ENCODE results near the gene TMEM184A. TPM values are rescaled to one million over a fixed set of nuclear protein-coding genes. Genes with fewer than 3 reads are reported as not detected.

TMEM184A gene
- total and polyA plus RNA-seq, 2 donors (not counting 1 experiment from before 2014, with no cell fraction given): not detected

- peak overlapping the region; percentile 81 for H2AFZ ChIP-seq (ENCODE audit: insufficient read depth, low read depth, low read length, poor library complexity, severe bottlenecking)
- no peaks in the 10 kb centered on the region for H3K79me2 ChIP-seq (ENCODE audit: control insufficient read depth, insufficient read depth, low read length)
- H4K20me1 ChIP-seq (ENCODE audit: control insufficient read depth, insufficient read depth, low read length, poor library complexity, severe bottlenecking): no peaks in the 10 kb centered on the region
- no peak overlapping the region for H3K27ac ChIP-seq (ENCODE audit: low read length in 2 of 2)
- Mint-ChIP-seq H3K4me3 (peak overlapping the region; percentile 78), H3K9me3 (ENCODE audit: insufficient read depth) (no peaks in the 10 kb centered on the region), H3K27me3 (no peaks in the 10 kb centered on the region), H3K4me1 (peaks cover 31% of the 10 kb centered on the region), H3K27ac (peak overlapping the region; percentile 86)
- H3K9me3 ChIP-seq (ENCODE audit: control extremely low read depth in 1 of 3, control insufficient read depth in 2 of 3, insufficient read depth in 1 of 3, low read length in 2 of 3): peaks cover 0 to 7% (median 0%) of the 10 kb centered on the region in 3 donors
- intact Hi-C loops (cut with micrococcal nuclease): loop anchor here (1.0 to 2.0 kb wide), 2 partner anchors 9 to 17 kb away; partner anchors contain the start of genes INTS1 and MAFK
- WGBS (ENCODE audit: insufficient coverage): 19% methylated on average over 17 of the region's 20 CpGs
- H3K27me3 ChIP-seq (replicated peaks in 1 of 4; ENCODE audit: control extremely low read depth in 1 of 4, control insufficient read depth in 3 of 4, insufficient read depth in 4 of 4, low read length in 3 of 4): peaks cover 0 to 2% (median 0%) of the 10 kb centered on the region in 4 experiments
- CTCF ChIA-PET: interaction anchor here (0.6 to 1.3 kb wide), 4 partner anchors 9 to 61 kb away, joined by 3 to 5 read pairs (median 4); partner anchors contain the start of gene INTS1
- peak overlapping the region; percentile 45 for H3K9ac ChIP-seq (ENCODE audit: low read length)
- peaks cover 36 to 45% of the 10 kb centered on the region in 2 donors for H3K4me1 ChIP-seq (ENCODE audit: control insufficient read depth in 2 of 2, insufficient read depth in 2 of 2, low read length in 2 of 2)
- H3K36me3 ChIP-seq (replicated peaks in 1 of 2; ENCODE audit: control extremely low read depth in 1 of 2, control insufficient read depth in 1 of 2, extremely low read depth in 1 of 2, insufficient read depth in 2 of 2, low read length in 1 of 2): no peaks in the 10 kb centered on the region
- TF ChIP-seq, protein P1, sequence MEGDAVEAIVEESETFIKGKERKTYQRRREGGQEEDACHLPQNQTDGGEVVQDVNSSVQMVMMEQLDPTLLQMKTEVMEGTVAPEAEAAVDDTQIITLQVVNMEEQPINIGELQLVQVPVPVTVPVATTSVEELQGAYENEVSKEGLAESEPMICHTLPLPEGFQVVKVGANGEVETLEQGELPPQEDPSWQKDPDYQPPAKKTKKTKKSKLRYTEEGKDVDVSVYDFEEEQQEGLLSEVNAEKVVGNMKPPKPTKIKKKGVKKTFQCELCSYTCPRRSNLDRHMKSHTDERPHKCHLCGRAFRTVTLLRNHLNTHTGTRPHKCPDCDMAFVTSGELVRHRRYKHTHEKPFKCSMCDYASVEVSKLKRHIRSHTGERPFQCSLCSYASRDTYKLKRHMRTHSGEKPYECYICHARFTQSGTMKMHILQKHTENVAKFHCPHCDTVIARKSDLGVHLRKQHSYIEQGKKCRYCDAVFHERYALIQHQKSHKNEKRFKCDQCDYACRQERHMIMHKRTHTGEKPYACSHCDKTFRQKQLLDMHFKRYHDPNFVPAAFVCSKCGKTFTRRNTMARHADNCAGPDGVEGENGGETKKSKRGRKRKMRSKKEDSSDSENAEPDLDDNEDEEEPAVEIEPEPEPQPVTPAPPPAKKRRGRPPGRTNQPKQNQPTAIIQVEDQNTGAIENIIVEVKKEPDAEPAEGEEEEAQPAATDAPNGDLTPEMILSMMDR (IDR thresholded peaks at IDR 0.05): no peak
- TF ChIP-seq EZH2 (IDR thresholded peaks at IDR 0.05; ENCODE audit: borderline replicate concordance, insufficient read depth, low read depth, low read length, poor library complexity, severe bottlenecking): no peak
- no peak for DNase-seq
- peak overlapping the region in 2 of 5 experiments; percentile 18 to 50 for H3K4me3 ChIP-seq (ENCODE audit: control extremely low read depth in 1 of 5, extremely low read depth in 1 of 5, insufficient read depth in 1 of 5, low read depth in 2 of 5, low read length in 4 of 5)
- no peak for ATAC-seq (ENCODE audit: low read depth)
- POLR2A ChIA-PET: interaction anchor here (1.5 kb wide), 1 partner anchor 20 kb away, joined by 3 read pairs; no protein-coding TSS in a partner anchor
- H3K4me2 ChIP-seq (replicated peaks; ENCODE audit: low read depth, low read length, poor library complexity, severe bottlenecking): peak overlapping the region; percentile 92
Observed at GRCh38 chr7:1513657-1514095, 42.3 kb downstream of the TMEM184A start.

Measured in B cell (primary cell).